GM10266 (cell line): Measurements from ENCODE around the gene MRGPRX1.
"Not testable (repeated sequence)": the region's sequence is repeated elsewhere in the genome, so short reads cannot be mapped to it uniquely, and the experiment has no call there.

Experiments
- DNase-seq: peaks from one replicate; pipeline ENCODE4 v3.0.0; 2012; ENCODE audit errors: extremely low spot score
- CTCF ChIP-seq: IDR thresholded peaks from 2 replicates; pipeline ENCODE4 v1.5.1; 2012; ENCODE audit warnings: mild to moderate bottlenecking, low read depth; ENCODE audit not compliant: control insufficient read depth, insufficient read depth; ENCODE audit errors: missing control alignments

The MRGPRX1 gene

GRCh38 chr11:18958221-18958910 lies 19.2 kb upstream of the MRGPRX1 start:
- no peak for DNase-seq
- TF ChIP-seq CTCF = no peak

GRCh38 chr11:18956630-18957029 lies 17.4 kb upstream of the MRGPRX1 start:
- no peak for DNase-seq
- no peak for TF ChIP-seq CTCF

GRCh38 chr11:18936002-18936673 lies 3.1 kb downstream of the MRGPRX1 start:
- TF ChIP-seq CTCF = no peak
- DNase-seq = no peak

GRCh38 chr11:18934195-18934814 lies 4.9 kb downstream of the MRGPRX1 start:
- no peak for TF ChIP-seq CTCF
- no peak for DNase-seq

GRCh38 chr11:18927550-18928322 lies 11.5 kb downstream of the MRGPRX1 start:
- no peak for DNase-seq
- TF ChIP-seq CTCF = no peak

GRCh38 chr11:18925426-18925825 lies 13.8 kb downstream of the MRGPRX1 start:
- DNase-seq = not testable (repeated sequence)

GRCh38 chr11:18912883-18913282 lies 26.3 kb downstream of the MRGPRX1 start:
- no peak for DNase-seq
- TF ChIP-seq CTCF = no peak
